Measurements from ENCODE around the gene CLEC17A. TPM values are rescaled to one million over a fixed set of nuclear protein-coding genes. Genes with fewer than 3 reads are reported as not detected.

CLEC17A gene
- total and polyA plus RNA-seq, 2 of the 8 experiments (the other 6 are each of a cell fraction or from before 2014, with no cell fraction given) = not detected

GRCh38 chr19:14639536-14640277 is 56.8 kb downstream of the CLEC17A start:
- no peaks in the 10 kb centered on the region for H3K4me1 ChIP-seq (replicated peaks in 1 of 4; ENCODE audit: control insufficient read depth in 3 of 4, insufficient read depth in 4 of 4, low read length in 3 of 4)
- H4K20me1 ChIP-seq (replicated peaks in 1 of 2; ENCODE audit: control insufficient read depth in 1 of 2, insufficient read depth in 2 of 2, low read length in 2 of 2) = no peaks in the 10 kb centered on the region
- H4K8ac ChIP-seq (ENCODE audit: extremely low read depth, insufficient read depth, low read length) = no peak overlapping the region
- no peak overlapping the region for H3K14ac ChIP-seq (ENCODE audit: insufficient read length)
- H2AFZ ChIP-seq (ENCODE audit: low read length) = no peak overlapping the region
- no peak overlapping the region for H3K27ac ChIP-seq (ENCODE audit: low read depth, low read length)
- H3K56ac ChIP-seq (replicated peaks; ENCODE audit: insufficient read length, low read depth, low read length) = no peak overlapping the region
- no peak overlapping the region for H2AK5ac ChIP-seq (ENCODE audit: low read depth, low read length)
- peaks cover 26 to 49% of the 10 kb centered on the region in 2 experiments; a peak in 3 of 4 replicates for H3K9me3 ChIP-seq (ENCODE audit: insufficient read depth in 2 of 2, low read depth in 1 of 2, low read length in 1 of 2)
- H4K5ac ChIP-seq (ENCODE audit: insufficient read length, low read depth, low read length) = no peak overlapping the region
- no peak overlapping the region for H3K23ac ChIP-seq (ENCODE audit: insufficient read length)
- 63% methylated on average over 4 of the region's 4 CpGs; no CpG with 5 or more reads in 1 of the 2 experiments for WGBS, 2 experiments (ENCODE audit: extremely low coverage in 1 of 2, insufficient coverage in 1 of 2, insufficient read length in 1 of 2, insufficient replicate concordance in 2 of 2, low coverage in 1 of 2, low lambda C conversion rate in 2 of 2, missing lambda C conversion rate in 1 of 2)
- H2BK15ac ChIP-seq (ENCODE audit: low read length) = no peak overlapping the region
- no peaks in the 10 kb centered on the region for H3K23me2 ChIP-seq (ENCODE audit: low read depth, low read length)
- no peaks in the 10 kb centered on the region for H3K27me3 ChIP-seq (replicated peaks in 1 of 4; ENCODE audit: control insufficient read depth in 3 of 4, extremely low read depth in 1 of 4, insufficient read depth in 3 of 4, low read length in 3 of 4)
- H2BK120ac ChIP-seq (replicated peaks; ENCODE audit: low read depth, low read length) = no peak overlapping the region
- FAIRE-seq (no peak), DNase-seq (ENCODE audit: low read depth in 1 of 2, low spot score in 2 of 2) (no peak)
- H4K91ac ChIP-seq (replicated peaks; ENCODE audit: insufficient read length, low read length) = no peak overlapping the region
- no peak overlapping the region for H3K4ac ChIP-seq (replicated peaks; ENCODE audit: insufficient read length, low read depth, low read length)
- TF ChIP-seq POLR2A (IDR thresholded peaks at IDR 0.05; ENCODE audit: control extremely low read depth in 1 of 2, low read depth in 2 of 2, low read length in 2 of 2) (no peak), BRCA1 (IDR thresholded peaks at IDR 0.05; ENCODE audit: low read depth, low read length) (no peak), ATF3 (IDR thresholded peaks at IDR 0.05; ENCODE audit: insufficient read depth, low read depth, low read length) (no peak), SIX5 (IDR thresholded peaks at IDR 0.05; ENCODE audit: low read depth, low read length) (no peak), CBX5 (IDR thresholded peaks at IDR 0.05; ENCODE audit: low read depth, low read length) (no peak), TAF7 (optimal IDR thresholded peaks at IDR 0.05; ENCODE audit: borderline replicate concordance, low read depth, low read length) (no peak), PHF8 (conservative IDR thresholded peaks at IDR 0.05; ENCODE audit: low read depth, low read length) (no peak)
- no peak overlapping the region for H3K4me2 ChIP-seq (ENCODE audit: insufficient read depth in 1 of 2, low read depth in 2 of 2, low read length in 2 of 2)
- no peaks in the 10 kb centered on the region for H3K36me3 ChIP-seq (ENCODE audit: control insufficient read depth in 2 of 4, insufficient read depth in 4 of 4, low read length in 3 of 4)
- ChIA-PET CTCF (ENCODE audit: partially characterized antibody) (no interaction called here), POLR2A (ENCODE audit: partially characterized antibody) (no interaction called here)
- H2BK12ac ChIP-seq (ENCODE audit: low read depth, low read length) = no peak overlapping the region
- no peak overlapping the region for H3K9ac ChIP-seq (replicated peaks in 1 of 4; ENCODE audit: extremely low read depth in 1 of 4, low read depth in 3 of 4, low read length in 3 of 4)
- H3K4me3 ChIP-seq (ENCODE audit: extremely low read depth in 1 of 4, insufficient read depth in 2 of 4, low read depth in 3 of 4, low read length in 4 of 4) = no peak overlapping the region
- H3K18ac ChIP-seq (ENCODE audit: extremely low read depth, low read length) = no peak overlapping the region
- no peak overlapping the region for H2BK20ac ChIP-seq (ENCODE audit: low read length)
- no peak overlapping the region for H2BK5ac ChIP-seq (ENCODE audit: low read depth, low read length)
- H3K79me2 ChIP-seq (ENCODE audit: control insufficient read depth in 1 of 2, insufficient read depth in 2 of 2, low read length in 2 of 2) = no peaks in the 10 kb centered on the region
- no peaks in the 10 kb centered on the region for H3K79me1 ChIP-seq (ENCODE audit: low read depth, low read length)
